Measurements from ENCODE around the gene CDKN2B.

The CDKN2B gene

DNA sequence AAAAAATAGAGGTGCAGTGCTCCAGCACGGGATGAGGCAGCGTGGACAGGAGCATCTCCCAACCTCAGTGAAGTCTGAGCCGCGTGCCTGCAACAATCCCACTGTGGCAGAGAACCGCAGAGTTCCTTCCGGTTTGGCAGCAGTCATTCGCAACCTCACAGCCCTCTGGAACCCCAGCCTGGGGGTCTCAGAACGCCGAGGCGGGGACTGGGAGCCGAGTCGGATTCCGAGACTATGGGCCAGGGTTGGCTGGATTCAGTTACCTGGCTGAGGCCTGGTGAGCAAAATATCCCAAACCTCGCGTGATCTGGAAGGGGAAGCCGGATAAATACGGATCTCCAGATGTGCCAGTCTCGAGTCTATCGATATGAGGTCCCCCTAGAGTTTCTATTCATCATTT is 41.9 kb downstream of the CDKN2B start:
- Histone ChIP-seq H3K27ac (ENCODE audit: low read depth, low read length) (no peak overlapping the region), H3F3A (ENCODE audit: control insufficient read depth, insufficient read depth) (no peaks in the 10 kb centered on the region), H4K20me1 (ENCODE audit: control insufficient read depth, insufficient read depth, low read depth, low read length) (no peaks in the 10 kb centered on the region), H3K79me2 (ENCODE audit: control insufficient read depth, low read length) (no peaks in the 10 kb centered on the region), H3K4me2 (ENCODE audit: low read length) (no peak overlapping the region), H3K4me1 (ENCODE audit: control insufficient read depth, low read length) (no peaks in the 10 kb centered on the region), H3K9me2 (replicated peaks; ENCODE audit: control insufficient read depth, low read length) (no peaks in the 10 kb centered on the region), H3K9me3 (ENCODE audit: control insufficient read depth, insufficient read depth, low read length) (no peaks in the 10 kb centered on the region), H3K4me3 (ENCODE audit: low read length) (no peak overlapping the region), H3K36me3 (ENCODE audit: control insufficient read depth, low read length) (no peaks in the 10 kb centered on the region), H3K27me3 (ENCODE audit: control insufficient read depth, low read length) (no peaks in the 10 kb centered on the region)
- no peak for TF ChIP-seq EZH2phosphoT487 (IDR thresholded peaks at IDR 0.05; ENCODE audit: borderline replicate concordance, low read length)
- TF ChIP-seq, protein P1, sequence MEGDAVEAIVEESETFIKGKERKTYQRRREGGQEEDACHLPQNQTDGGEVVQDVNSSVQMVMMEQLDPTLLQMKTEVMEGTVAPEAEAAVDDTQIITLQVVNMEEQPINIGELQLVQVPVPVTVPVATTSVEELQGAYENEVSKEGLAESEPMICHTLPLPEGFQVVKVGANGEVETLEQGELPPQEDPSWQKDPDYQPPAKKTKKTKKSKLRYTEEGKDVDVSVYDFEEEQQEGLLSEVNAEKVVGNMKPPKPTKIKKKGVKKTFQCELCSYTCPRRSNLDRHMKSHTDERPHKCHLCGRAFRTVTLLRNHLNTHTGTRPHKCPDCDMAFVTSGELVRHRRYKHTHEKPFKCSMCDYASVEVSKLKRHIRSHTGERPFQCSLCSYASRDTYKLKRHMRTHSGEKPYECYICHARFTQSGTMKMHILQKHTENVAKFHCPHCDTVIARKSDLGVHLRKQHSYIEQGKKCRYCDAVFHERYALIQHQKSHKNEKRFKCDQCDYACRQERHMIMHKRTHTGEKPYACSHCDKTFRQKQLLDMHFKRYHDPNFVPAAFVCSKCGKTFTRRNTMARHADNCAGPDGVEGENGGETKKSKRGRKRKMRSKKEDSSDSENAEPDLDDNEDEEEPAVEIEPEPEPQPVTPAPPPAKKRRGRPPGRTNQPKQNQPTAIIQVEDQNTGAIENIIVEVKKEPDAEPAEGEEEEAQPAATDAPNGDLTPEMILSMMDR (IDR thresholded peaks at IDR 0.05; ENCODE audit: low read depth, low read length, poor library complexity, severe bottlenecking) = no peak

DNA sequence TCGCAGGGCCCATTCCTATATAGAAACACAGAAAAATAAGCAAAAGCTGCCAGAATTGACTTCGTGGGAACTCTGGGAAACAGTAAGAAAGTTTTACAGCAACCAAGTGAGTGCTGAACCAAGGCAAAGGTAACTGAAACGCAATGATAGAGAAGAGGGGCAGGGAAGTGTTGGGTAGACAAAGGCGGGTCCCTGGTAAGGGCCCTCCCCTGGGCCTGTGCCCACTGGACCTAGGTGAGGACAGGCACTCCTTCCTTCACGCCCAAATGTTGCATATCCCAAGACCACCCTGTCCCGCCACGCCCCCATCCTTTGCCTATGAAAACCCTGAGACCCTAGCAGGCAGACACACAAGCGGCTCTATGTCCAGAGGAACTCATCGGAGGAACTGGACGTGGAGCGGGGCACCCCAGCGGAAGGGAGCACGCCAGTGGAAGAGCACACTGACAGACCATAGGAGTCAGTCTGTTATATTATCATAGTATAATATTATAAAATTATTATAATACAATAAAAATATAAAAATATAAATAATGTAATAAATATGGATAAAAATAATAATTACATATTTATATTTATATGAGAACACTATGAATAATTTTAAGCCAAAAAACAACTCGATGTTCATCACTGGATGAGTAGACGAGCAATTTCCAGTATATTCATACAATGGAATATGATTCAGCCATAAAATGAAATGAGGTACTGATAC is 42.8 kb downstream of the CDKN2B start:
- H3K36me3 ChIP-seq (ENCODE audit: control insufficient read depth, low read length) = no peaks in the 10 kb centered on the region
- no peaks in the 10 kb centered on the region for H3K4me1 ChIP-seq (ENCODE audit: control insufficient read depth, low read length)
- no peaks in the 10 kb centered on the region for H4K20me1 ChIP-seq (ENCODE audit: control insufficient read depth, insufficient read depth, low read depth, low read length)
- H3F3A ChIP-seq (ENCODE audit: control insufficient read depth, insufficient read depth) = no peaks in the 10 kb centered on the region
- H3K9me3 ChIP-seq (ENCODE audit: control insufficient read depth, insufficient read depth, low read length) = no peaks in the 10 kb centered on the region
- TF ChIP-seq EZH2phosphoT487 (IDR thresholded peaks at IDR 0.05; ENCODE audit: borderline replicate concordance, low read length) = no peak
- TF ChIP-seq, protein P1 (IDR thresholded peaks at IDR 0.05; ENCODE audit: low read depth, low read length, poor library complexity, severe bottlenecking) = no peak
- no peaks in the 10 kb centered on the region for H3K79me2 ChIP-seq (ENCODE audit: control insufficient read depth, low read length)
- no peak overlapping the region for H3K27ac ChIP-seq (ENCODE audit: low read depth, low read length)
- no peak overlapping the region for H3K4me2 ChIP-seq (ENCODE audit: low read length)
- H3K27me3 ChIP-seq (ENCODE audit: control insufficient read depth, low read length) = no peaks in the 10 kb centered on the region
- no peak overlapping the region for H3K4me3 ChIP-seq (ENCODE audit: low read length)
- no peaks in the 10 kb centered on the region for H3K9me2 ChIP-seq (replicated peaks; ENCODE audit: control insufficient read depth, low read length)

DNA sequence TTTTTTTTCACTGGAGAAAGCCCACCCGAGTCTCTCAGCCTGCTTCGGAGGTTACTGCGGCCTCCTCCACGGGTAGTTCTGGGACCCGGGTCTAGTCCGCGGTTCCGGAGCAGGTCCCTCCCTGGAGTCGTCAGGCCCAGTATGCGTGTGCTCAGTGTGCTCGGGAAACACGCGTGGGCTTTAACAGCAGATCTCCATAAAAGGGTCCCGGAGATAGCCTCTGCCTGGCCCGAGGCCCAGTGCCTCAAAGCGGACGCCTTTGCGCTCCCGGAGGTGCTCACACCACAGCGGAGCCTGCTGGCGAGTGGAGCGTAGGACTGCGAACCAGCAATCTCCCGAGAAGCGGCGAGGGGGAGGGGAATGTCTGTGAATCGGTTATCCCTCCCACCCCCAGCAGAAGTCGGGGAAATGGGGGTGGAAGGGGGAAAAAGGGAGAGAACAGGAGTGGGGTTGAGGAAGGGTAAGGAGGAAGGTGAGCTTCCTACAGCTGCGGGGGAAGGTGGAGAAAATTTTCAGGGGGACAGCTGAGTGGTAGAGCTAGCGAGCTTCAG is 43.6 kb downstream of the CDKN2B start:
- Histone ChIP-seq H3K9me2 (replicated peaks; ENCODE audit: control insufficient read depth, low read length) (no peaks in the 10 kb centered on the region), H3K27ac (ENCODE audit: low read depth, low read length) (no peak overlapping the region), H3K36me3 (ENCODE audit: control insufficient read depth, low read length) (no peaks in the 10 kb centered on the region), H3F3A (ENCODE audit: control insufficient read depth, insufficient read depth) (no peaks in the 10 kb centered on the region), H3K27me3 (ENCODE audit: control insufficient read depth, low read length) (no peaks in the 10 kb centered on the region), H3K4me1 (ENCODE audit: control insufficient read depth, low read length) (no peaks in the 10 kb centered on the region), H4K20me1 (ENCODE audit: control insufficient read depth, insufficient read depth, low read depth, low read length) (no peaks in the 10 kb centered on the region), H3K4me2 (ENCODE audit: low read length) (no peak overlapping the region), H3K9me3 (ENCODE audit: control insufficient read depth, insufficient read depth, low read length) (no peaks in the 10 kb centered on the region), H3K4me3 (ENCODE audit: low read length) (no peak overlapping the region), H3K79me2 (ENCODE audit: control insufficient read depth, low read length) (no peaks in the 10 kb centered on the region)
- TF ChIP-seq, protein P1 (IDR thresholded peaks at IDR 0.05; ENCODE audit: low read depth, low read length, poor library complexity, severe bottlenecking) = no peak
- no peak for TF ChIP-seq EZH2phosphoT487 (IDR thresholded peaks at IDR 0.05; ENCODE audit: borderline replicate concordance, low read length)
